ENCODE data around the gene IL5.
A peak's percentile ranks its signal among the peaks of the same experiment; 100 is the strongest.

The IL5 gene

GRCh38 chr5:132497488-132497997, 45.8 kb downstream of the IL5 start:
- FAIRE-seq: peak; percentile 81

- FAIRE-seq: no peak
These were observed 46.5 kb downstream of the IL5 start for GRCh38 chr5:132496631-132497487.

- no peak for FAIRE-seq
These were observed 47.1 kb downstream of the IL5 start for GRCh38 chr5:132496191-132496630.

GRCh38 chr5:132495667-132496190, 47.6 kb downstream of the IL5 start:
- FAIRE-seq: no peak

- no peak for FAIRE-seq
These were observed 49.5 kb downstream of the IL5 start for GRCh38 chr5:132493821-132494220.

GRCh38 chr5:132493241-132493640, 50.1 kb downstream of the IL5 start:
- no peak for FAIRE-seq

- no peak for FAIRE-seq
These were observed 50.8 kb downstream of the IL5 start for GRCh38 chr5:132492386-132493125.

Data from A204.1 (cell line).